GM19043 (cell line): ENCODE results near the gene TBCCD1.

Experiments
- ATAC-seq: cut with Tn5 transposase; IDR thresholded peaks from one replicate; pipeline ENCODE4 v1.9.1; 2021; ENCODE audit warnings: low read depth; ENCODE audit not compliant: unreplicated experiment

Gene TBCCD1, protein sequence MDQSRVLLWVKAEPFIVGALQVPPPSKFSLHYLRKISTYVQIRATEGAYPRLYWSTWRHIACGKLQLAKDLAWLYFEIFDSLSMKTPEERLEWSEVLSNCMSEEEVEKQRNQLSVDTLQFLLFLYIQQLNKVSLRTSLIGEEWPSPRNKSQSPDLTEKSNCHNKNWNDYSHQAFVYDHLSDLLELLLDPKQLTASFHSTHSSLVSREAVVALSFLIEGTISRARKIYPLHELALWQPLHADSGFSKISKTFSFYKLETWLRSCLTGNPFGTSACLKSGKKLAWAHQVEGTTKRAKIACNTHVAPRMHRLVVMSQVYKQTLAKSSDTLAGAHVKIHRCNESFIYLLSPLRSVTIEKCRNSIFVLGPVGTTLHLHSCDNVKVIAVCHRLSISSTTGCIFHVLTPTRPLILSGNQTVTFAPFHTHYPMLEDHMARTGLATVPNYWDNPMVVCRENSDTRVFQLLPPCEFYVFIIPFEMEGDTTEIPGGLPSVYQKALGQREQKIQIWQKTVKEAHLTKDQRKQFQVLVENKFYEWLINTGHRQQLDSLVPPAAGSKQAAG

DNA sequence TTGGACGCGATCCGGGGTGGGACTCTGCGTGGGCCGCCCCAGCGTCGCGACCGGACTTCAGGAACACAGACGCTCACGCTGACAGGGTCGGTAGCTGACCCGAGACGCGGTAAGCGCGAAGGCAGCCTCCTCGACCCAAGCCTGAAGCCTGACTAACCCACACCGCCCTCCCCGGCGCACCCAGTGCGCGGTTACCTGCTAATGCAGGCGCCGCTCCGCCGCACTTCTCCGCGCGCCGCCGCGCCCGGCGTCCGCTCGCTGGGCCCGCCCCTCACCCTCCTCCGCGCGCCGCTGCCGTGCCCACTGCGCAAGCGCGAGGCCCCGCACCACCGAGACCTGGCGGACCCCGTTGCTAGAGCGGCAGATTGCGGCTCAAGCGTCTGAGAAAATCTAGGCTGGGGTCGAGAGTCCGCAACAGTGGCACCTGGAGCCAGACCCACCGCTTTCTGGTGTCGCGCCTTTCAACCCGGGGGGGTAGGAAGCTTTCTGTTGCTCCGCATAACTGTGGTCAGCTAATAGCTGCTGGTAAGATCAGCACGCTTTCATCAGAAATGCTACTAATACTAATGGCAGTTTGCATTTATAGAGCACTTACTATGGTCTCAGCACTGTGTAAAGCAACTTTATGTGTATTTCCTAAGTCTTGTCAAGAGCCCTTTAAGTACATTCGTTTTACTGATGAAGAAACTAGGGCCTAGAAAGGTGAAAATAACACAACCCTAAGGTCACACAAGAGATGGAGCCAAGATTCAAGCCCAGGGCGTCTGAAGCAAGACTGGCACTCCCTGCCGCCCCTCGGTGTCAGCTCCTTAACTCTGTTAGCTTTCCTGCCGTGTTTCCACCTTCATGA is at the start of gene TBCCD1:
Gene TBCCD1 (minus strand): TSS at position 268 of the 850 bp plus-strand sequence. CDS start 3,010 bp downstream, outside the sequence.
- ATAC-seq: peak; percentile 39

DNA sequence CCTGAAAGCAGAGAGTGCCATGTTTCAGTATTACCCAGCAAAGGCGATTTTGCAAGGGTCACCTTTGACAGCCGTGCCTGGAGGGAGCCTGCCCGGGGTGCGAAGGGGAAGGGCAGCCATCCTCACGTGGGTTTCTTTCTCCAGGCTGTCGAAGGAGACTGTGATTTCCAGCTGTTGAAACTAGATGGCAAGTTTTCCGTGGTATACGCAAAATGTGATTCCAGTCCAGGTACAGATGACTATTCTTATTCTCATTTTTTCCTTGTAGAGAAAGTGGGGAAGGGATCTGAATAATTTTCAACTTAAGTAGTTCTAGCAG is 49.1 kb upstream of the TBCCD1 start:
- no peak for ATAC-seq

DNA sequence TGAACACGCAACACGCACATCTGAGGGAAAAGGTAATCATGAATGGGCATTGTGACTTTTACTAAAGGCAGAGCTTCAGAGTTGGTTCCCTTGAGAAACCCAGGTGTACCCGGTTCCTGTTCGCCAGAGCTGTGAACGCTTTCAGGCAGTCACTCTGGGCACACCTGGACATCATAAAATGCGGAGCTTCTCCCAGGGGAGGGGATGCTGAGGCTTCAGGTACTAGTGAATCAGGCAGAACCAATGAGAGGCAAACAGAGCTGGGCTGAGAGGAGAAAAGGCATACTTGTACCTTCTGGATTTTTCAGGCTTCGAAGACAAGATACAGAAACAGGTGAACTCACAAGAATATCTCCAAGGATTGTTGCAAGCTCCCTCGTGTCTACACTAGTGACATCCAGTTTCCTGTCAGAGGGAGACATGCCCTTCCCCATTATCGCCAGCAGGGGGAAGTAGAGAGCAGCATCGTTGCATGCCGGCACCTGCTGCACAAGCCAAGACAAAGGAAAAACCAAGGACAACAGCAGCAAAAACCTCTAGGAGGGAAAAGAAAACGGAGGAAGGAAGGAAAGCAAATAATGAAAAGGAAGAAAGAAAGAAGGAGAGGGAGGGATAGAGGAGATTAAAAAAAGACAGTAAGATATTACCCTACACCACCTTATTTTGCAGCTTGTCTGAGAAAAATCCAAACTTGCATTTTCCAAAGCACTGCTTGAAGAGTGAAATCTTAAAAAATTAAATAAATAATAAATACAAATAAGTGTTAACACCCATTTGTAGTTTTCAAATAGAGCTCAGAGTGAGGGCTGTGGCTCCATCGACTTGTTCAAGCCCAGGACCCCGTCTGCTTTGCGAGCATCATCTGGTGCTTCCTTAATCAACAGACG is 47.7 kb upstream of the TBCCD1 start:
- no peak for ATAC-seq

- ATAC-seq: no peak
Measured at GRCh38 chr3:186614266-186614596, 47.1 kb upstream of the TBCCD1 start.

DNA sequence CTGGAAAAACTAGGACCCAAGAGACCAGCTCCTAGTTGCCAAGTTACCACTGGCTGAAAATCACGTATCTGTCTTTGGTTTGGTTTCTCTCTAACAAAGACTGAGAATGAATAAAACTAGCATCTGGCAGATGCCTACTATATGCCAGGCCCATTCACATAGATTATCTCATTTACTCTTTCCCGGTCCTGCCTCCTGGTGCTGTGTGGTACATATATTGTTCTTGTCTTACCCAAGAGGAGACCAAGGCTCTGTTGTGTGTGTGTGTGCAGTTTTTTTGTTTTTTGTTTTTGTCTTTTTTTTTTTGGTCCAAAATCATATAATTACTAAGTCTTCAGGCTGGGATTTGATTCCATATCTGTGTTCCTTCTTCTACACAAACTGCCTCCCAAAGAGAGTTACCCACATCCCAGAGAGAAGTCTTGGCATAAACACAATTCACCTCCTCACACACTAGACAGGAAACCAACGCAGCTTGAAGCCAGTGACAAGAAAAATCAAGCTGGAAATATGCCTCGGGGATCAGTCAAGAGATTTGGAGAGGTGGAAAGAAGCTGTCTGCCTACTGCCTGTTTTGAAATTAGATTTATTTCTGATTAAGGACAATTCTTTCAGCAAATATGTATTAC is 46.6 kb upstream of the TBCCD1 start:
- no peak for ATAC-seq

DNA sequence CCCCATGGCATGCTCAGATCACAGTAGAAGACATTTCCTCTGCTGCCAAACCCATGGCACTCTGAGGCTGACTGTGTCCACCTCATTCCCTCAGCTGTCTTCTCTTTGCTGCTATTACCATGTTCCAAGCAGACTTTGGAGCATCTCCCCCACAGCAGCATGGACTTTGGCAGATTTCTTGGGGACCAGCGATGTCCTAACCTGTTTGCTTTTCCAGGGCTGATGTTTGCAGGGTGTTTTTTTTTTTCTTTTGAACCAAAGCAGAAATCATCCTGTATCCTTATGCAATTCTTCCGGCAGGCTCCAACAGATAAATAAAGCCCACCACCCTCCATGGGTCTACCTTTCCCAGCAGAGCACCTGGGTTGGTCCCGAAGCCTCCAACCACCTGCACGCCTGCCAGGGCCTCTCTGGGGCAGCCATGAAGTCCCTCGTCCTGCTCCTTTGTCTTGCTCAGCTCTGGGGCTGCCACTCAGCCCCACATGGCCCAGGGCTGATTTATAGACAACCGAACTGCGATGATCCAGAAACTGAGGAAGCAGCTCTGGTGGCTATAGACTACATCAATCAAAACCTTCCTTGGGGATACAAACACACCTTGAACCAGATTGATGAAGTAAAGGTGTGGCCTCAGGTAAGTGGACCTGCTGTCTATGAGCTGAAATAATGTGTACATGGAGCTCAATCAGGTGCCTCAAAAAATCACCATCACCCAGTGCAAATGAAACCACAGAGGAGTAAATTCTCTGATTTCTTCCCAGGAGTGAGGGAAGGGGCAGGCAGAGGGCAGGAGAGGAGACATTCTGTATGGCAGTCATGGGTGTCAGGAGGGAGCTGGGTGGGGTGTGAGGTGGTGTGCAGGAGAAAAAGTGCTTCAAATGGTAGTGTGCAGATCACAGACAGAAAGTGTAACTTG is 45.8 kb upstream of the TBCCD1 start, which contains the start of gene AHSG:
Gene AHSG (plus strand): TSS at position 340 of the 916 bp plus-strand sequence. CDS start 82 bp downstream, at position 422.
- ATAC-seq: no peak

- ATAC-seq: no peak
Measured at GRCh38 chr3:186612065-186612464, 44.9 kb upstream of the TBCCD1 start.

GRCh38 chr3:186609247-186609868 is 42.2 kb upstream of the TBCCD1 start:
- ATAC-seq: no peak

DNA sequence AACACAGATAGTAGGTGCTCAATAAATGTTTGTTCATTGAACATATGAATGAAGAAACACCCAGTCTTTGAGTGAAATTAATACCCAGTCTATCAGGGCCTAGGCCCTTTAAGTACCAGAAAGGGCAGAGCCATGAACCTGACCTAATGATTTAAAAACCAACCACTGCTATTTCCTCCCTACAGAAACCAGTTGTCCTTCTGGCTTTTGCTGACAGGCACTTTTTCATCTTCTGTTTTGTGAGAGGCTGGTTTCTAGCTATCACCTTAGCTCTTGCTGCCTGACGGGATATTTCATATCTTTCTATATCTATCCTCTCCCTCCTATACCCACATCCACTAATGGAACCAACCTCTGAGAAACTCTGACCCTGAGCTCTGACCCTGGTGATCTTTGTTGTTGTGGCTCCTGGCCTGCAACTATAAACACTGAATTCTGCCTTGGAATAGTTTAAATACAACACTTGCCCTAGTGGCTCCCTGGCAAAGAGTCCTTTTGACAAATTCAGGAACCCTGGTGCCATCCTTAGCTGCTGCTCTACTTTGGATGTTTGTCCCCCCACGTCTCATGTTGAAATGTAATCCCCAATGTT is 41.6 kb upstream of the TBCCD1 start:
- no peak for ATAC-seq

GRCh38 chr3:186605561-186606545 is 38.7 kb upstream of the TBCCD1 start:
- no peak for ATAC-seq

DNA sequence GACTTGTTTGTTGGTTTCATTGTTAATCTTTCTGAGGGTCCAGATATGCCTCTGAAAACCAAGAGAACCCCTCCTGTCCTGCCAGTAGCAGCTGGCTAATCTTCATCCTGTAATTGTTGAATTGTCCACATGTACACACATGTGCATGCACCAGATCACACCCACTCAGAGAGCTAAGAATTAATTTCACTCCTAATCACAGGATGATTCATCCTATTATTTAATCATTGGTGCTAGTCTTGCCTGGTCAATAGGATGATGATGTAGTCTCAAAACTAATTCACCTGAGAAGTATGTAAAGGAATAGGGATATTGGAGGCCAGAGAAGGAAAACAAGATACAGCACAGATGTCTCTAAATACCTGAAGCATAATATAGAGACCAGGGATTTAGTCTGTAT is 37.9 kb upstream of the TBCCD1 start:
- ATAC-seq: no peak

DNA sequence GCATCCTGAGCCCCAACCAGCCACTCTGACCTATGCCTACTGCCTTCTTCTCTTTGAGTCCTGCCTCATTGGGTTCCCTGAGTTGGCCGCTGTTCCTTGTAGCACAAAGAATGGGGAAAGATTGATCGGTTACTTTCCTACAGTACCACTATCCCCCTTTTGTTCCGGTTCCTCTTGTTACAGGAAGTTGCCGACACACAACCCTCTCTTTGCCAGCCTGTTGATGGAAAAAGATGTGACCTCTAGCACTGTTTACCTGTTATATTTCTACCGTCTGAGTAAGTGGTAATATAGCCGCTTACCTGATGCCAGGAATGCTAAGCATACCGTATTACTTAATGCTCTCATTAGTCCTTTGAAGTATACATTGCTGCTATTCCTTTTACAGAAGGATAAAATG is 36.0 kb upstream of the TBCCD1 start:
- no peak for ATAC-seq

DNA sequence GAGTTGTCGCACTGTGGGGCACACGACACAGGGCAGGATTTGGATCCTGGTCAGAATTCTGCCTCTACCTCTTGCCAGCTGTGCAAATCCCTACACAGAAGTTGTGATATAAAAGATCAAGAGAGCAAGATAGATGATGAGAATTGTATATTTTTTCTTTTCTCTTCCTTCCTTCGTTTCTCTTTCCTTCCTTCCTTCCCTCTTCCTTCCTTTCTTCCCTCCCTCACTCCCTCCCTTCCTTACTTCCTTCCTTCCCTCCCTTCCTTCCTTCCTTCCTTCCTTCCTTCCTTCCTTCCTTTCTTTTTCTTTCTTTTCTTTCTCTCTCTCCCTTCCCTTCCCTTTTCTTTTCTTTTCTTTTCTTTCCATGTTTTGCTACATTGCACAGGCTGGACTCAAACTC is 33.8 kb upstream of the TBCCD1 start:
- no peak for ATAC-seq

DNA sequence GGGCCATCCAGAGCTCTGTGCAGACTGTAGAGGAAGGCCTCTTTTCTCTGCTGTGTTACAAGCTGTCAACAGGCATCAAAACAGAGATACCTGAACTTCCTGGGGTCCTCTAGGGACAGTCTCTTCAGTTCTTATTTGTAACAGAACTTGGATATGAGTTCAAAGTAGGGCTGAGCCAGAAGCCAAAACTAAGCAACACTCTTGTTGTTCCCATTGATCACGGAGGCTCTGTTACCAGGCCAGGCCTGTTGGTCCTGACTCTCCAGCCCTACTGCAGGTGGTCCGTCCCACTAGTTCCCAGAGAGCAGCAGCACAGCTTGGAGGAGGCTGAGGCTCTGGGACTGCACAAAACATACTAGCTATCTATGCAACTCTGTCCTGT is 32.6 kb upstream of the TBCCD1 start:
- ATAC-seq: no peak

- no peak for ATAC-seq
Measured at GRCh38 chr3:186599142-186599784, 32.1 kb upstream of the TBCCD1 start.

DNA sequence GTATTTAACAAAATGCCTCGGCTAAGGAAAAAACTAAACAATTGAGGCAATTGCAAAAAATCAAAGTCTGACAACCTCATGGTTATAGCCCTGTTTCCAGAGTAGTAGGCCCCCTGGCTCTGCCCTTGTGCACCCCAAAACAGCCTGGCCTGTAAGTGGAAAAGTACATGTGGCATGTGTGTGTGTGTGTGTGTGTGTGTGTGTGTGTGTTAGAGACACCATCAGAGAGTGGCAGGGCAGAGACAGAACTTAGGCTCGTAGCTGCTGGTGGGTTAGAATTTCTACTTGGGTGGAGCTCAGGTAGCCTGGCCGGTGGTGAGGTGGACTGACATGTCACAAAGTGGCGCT is 31.6 kb upstream of the TBCCD1 start:
- no peak for ATAC-seq
